GM12873 (cell line): Measurements from ENCODE around the gene LY9.

Source experiments
- CTCF ChIP-seq: IDR thresholded peaks from 2 replicates; pipeline ENCODE4 v1.5.1; 2012; ENCODE audit warnings: low read depth, mild to moderate bottlenecking, moderate library complexity, low read length, control low read depth; ENCODE audit not compliant: insufficient read depth; ENCODE audit errors: missing control alignments

LY9 gene

DNA sequence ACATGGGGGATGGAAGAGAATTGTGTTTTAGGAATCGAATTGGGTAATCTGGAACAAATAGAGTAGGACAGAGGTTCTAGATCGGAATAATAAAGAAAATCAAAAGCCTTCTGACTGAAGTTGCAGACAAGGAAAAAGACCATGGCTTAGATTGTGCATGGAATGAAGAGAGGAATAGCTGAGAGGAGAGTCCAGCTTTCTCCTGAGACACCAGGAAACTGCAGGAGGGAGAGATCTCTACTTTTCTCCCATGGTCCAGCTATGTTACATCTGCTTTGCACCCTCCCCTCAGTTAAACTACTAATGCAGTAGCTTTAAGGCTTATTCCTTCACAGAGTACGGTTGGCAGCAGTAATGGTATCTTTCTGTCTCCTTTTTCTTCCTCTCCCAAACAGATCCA lies 43.6 kb upstream of the LY9 start:
- TF ChIP-seq CTCF, result no peak

GRCh38 chr1:160752924-160753323 lies 43.0 kb upstream of the LY9 start:
- TF ChIP-seq CTCF, result no peak

- no peak for TF ChIP-seq CTCF
Measured at GRCh38 chr1:160753594-160753993, 42.4 kb upstream of the LY9 start.

GRCh38 chr1:160755461-160755860 lies 40.5 kb upstream of the LY9 start:
- no peak for TF ChIP-seq CTCF

GRCh38 chr1:160755911-160756848 lies 39.8 kb upstream of the LY9 start:
- TF ChIP-seq CTCF, result no peak

DNA sequence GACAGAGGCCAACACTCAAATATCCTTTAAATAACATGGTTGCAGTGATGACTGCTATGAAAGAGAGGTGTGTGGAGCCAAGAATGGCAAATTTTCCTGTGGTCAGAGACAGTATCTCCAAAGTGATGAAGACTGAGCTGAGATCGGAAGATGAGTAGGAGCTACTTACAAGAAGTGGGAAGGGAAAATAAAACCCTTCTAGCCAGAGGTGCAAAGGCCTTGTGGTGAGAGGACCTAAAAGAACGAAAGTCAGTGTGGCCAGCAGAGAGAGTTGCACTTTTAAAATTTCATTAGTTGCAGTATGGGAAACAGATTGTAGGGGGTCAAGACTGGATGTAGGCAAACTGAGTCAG lies 39.1 kb upstream of the LY9 start:
- TF ChIP-seq CTCF, result no peak

GRCh38 chr1:160758521-160758920 lies 37.5 kb upstream of the LY9 start:
- TF ChIP-seq CTCF, result no peak
